Dedifferentiated amniotic fluid mesenchymal stem cell (primary cell): ENCODE results near the gene EHF.

Source experiments
- DNase-seq: peaks from one replicate; pipeline ENCODE4 v3.0.0-alpha.2; 2016; ENCODE audit errors: extremely low spot score

Gene EHF

DNA sequence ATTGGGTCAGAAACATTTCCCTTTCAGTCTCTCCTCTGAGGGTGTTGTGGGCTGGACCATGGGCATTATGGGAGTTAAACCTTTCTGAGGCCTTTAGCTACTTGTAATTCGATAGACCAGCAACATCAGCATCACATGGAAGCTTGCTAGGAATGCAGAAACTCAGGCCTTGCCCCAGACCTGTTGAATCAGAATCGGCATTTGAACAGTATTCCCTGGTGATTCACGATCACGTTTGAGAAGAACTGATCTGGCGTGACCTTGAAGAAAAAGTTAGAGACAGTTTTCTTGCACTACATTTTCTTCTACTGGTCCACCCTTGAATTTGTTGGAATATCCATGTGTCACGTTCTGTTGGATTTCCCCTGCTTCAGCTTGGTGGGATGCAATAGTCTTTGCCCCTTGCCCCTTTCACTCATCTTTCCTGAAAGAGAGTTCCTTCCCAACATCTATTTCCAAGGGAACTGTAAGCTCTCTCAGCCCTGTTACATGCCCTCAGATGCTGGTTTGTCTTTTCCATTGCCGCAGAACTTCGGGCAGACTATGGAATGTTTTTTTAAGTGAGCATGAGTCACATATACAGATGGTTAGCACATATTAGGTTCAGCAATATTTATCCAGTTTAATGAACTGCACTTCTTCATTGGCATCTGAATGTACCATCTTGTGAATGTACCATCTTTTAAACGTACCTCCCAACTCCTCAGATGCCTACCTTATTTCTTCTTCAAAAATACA is 23.9 kb downstream of the EHF start:
- DNase-seq: peak; percentile 74

DNA sequence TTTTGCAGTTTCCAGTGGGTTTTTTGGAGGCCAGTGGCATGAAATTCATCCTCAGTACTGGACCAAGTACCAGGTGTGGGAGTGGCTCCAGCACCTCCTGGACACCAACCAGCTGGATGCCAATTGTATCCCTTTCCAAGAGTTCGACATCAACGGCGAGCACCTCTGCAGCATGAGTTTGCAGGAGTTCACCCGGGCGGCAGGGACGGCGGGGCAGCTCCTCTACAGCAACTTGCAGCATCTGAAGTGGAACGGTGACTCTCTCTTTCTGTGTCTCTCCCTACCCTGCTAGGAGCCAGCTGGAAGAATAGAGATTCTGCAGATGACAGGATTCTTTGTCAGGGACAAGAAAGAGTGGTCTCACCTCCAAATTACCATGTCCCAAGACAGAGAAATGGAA is 25.5 kb downstream of the EHF start:
- DNase-seq: no peak

DNA sequence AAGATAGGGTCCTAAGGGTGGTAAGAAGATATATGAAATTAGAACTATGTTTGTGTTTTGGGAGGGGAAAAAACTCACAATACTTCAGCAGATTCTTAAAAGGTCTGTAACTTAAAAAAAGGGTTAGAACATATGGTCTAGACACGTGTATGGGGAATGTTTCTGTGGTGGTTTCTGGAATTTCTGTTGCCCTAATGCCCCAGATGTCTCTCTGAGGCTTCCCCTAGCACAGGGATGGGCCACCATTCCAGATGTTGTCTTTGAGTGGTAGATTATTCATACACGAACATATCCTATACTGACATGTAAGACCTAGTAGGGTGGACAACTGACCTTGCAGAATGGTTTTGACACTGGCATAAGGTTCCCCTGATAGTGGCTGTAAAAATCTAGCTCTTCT is 26.2 kb downstream of the EHF start:
- DNase-seq: no peak

DNA sequence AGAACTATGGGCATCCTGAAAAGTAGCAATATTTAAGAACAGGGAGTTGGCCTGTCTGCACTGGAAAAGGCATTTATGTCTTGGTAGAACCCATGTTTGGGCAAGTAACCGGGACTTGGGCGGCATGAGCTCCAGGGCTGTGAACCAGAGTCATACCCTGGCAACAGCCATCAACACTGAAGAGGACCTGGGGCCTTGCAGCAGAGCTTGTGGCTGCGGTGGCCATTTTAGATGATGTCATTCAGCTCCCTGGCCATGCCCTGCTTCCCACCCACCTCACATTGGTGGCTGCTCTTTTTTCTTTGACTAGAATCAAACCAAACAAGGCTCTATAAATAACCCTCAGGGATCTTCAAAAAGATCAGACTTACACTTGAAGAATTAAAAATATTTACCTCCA is 26.6 kb downstream of the EHF start:
- no peak for DNase-seq

DNA sequence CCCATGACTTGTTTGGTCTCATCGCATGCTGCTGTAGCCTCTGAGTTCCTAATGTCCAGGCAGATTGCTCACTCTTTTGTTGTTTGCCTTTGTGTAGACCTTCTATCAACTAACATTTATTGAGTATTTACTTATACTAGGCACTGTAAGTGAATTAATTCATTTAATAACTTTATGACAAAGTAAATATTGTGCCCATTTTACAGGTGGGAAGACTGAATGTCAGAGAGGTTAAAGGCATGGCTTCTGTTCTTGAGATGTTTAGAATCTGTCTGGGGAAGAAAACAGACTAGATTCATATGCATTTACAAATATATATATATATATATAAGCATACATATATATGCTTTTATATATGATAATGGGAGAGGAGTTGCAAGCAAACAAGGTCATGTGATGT is 27.1 kb downstream of the EHF start:
- no peak for DNase-seq

DNA sequence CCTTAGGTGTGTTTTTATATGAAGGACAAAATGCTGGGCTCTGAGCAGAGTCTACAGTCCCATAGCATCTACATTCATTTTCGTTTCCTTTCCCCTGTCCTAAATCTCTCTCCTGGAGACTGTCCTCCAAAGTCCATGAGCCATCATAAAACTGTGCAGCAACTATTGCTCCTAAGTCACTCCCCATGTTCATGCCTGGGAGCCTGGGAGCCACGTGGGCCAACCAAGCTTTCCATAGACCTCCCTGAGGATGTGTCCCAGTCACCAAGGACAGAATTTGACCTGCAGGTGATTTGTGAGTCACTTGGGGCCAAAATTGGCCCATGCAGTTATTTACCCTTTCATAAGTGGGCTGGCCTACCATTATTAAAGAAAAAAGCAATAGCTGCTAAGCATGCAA is 28.7 kb downstream of the EHF start:
- no peak for DNase-seq

DNA sequence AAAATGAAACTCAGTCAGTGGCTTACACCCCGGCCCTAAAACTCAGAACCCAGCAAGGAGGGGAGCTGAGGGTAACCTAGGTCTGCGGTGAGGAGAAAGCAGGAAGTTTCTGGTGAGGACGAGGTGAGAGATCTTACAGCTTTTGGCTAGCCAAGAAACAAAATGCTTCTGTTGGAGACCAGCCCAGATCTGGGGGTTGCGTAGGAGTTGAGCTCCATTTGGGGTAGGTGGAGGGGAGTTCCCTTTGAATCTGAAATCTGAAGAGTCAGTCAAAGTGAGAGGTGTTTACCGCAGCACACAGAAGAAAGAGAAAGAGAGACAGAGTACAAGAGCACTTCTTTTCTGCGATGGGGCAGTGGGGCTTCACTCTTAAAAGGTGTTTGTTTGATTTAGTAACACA is 29.6 kb downstream of the EHF start:
- no peak for DNase-seq

DNA sequence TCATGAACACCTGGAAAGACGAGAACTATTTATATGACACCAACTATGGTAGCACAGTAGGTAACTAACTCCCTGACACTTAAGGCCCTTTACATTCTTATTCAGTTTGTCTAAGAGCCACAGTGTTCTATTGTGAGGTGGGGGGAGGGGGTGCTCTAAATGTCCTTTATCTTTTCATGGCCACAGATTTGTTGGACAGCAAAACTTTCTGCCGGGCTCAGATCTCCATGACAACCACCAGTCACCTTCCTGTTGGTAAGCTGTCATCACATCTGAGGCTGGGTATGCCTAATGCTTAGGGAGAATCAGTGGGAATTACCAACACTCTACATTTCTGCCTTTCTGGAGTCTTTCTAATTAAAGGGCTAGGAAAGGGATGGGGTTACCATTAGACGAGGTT is 30.7 kb downstream of the EHF start:
- DNase-seq: no peak

DNA sequence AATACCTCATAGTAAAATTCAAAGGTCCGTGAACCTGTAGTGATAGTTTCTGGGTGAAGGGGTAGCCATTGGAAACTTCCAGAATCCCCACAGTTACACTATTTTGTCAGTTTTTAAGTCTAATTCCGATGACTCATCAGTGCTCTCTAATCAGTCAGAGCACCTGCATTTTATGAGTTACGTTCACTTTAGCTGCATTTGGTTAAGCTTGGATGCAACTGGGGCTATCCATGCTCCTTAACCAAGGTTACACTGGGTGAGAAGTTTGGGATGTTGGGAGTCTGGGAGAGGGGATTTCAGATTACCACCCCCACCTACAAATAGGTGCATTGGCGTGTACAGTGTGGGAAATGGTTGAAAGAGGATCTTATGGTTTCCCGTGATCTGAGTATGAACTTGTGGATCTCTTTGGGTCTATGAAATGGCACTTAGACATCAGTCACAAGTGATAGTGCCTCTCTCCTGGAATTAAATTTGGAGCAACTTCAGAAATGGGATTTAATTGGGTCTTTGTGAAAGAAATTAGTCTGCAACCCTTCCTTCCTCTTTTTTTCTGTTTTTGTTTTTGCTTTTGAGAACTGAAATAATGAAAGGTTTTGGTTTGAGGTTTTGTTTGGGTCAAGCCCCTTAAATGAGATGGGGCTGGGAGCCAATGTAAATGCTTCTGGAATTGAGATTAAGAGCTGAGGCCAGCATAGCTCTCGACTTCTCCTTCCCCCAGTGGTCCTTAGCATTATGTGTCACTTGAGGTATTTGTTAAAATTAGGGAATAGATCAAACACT is 31.5 kb downstream of the EHF start:
- DNase-seq: no peak

DNA sequence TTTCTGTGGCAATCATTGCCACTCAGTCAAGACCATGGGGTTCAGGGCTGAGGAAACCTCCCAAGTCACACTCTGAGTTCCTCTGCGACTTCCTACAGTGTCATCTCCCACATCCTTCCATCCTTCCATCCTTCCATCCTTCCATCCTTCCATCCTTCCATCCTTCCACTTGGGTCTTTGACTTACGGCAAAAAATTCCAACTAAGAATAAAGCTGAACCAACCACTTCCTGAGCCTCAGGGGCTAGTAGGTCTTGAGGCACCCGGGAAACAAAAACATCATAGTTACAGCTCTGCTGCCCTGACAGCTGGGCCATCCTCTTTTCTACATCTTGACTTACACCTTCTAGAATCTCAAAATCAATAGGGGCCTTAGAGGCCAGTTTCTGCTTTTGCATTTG is 32.1 kb downstream of the EHF start:
- no peak for DNase-seq

DNA sequence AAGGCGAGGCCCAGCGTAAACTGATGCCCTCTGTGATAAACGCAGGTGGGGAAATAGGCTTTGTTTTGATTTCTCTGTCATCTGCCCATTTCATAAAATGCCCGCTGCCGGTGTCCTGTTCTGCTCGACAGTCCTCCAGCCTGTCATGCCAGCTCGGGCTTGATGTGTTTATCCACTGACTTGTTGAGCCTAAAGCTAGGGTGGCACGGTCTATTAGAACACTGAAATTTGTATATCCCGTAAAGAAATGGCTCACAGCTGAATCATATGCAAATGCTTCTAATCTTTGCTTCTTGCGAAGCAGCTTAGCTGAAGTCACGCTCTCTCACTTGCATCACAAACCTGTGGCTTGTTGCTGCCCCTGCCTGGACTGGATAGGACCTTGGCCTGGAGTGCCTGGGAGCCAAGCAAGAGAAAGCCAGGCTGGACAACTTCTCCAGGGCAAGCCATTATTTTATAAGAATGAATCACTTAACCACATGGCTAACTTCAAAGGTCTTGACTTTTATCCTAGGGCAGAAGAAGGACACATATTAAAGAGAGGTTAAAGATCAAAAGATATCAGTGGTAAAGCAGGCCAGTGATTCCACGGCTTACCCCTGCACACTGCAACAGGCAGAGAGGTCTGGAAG is 33.1 kb downstream of the EHF start:
- DNase-seq: peak; percentile 89

DNA sequence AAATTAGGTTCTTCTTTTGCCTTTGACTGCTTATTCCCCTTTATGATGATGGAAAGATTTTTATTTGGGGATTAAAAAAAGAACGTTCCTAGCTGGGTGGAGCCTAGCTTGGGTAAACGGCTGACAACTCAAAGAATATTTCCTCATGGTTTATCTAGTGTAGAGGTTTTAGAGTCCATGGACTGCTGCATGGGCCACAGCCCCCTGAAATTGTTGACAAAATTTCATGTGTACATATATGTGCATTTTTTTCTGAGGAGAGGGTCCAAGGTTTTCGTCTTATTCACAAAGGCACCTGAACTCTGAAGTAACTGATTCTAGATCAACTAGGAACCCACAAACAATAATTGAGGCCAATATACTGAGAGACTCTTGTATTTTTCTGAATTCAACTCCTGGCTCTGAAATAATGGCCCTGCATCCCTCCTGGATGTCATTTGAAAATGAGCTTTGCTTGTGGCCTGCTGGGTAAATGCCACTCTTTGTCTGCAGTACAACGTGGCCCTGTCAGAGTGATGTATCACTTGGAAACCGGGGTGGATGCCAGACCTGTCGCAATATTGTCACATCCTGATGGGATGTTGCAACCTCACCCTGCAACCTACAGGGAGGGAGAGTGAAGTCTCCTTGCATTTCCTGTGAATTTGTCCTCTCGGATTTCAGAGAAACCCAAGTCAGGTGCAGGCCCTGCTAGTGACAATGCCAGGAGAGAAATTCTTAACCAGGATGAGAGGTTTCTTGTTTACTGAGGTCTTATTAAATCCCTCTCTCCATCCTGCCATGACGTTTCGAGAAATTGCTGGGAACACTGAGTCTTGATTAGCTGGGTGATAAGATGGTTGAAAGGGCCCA is 33.8 kb downstream of the EHF start:
- DNase-seq: peak; percentile 37

DNA sequence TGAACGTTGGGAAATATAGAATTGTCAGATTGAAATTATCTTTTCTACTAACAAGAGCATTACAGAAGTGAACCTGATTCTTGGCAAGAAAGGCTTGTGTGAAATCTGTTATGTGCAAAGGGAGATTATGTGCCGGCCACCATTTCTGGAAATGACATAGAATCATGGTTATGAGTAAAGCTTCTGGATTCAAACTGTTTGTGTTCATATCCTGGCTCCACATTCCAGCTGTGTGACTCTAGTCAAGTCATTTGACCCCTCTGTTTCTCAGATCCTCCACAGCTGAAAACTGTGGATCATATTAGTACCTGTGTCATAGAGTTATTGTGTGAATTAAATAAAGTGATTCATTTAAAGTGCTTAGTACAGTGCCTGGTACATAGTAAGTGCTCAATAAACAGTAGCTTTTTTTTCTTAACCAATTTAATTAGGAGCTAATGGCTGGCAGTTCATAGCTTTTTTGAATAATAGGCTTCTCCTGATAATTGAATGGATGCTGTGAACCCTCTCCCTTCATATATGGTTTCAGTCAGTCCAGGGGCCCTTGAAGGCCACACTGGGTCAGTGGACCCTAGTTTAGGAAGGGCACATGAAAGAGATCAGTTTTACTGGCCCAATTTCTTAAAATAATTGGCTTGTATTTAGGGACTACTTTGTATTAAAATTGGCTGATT is 34.6 kb downstream of the EHF start:
- DNase-seq: no peak

DNA sequence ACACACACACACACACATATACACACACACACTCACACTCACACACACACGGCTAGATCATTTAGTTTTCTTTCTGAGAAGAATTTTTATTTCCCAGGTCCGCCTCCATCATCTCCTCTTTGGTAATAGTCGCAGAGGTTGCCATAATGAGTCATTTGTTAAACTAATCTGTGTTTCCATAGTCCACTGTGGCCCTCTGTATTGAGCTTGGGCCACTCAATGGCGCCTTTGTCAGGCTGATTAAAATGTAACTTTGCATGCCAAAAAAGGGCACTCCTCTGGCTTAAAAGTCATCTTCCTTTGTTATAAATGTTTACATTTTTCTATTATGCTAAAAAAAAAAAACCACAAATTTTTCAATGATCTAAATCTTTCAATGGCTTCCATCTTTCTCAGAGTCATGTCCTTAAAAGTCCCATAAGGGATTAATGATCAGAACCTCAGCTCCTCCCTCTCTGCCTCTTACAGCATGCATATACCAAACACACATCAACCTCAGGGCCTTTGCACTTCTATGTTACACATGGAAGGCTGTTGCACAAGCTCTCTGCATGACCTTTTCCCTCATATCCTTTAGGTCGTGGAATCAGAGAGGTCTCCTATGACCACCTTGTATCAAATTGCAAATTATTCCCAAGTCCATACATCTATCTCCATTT is 35.3 kb downstream of the EHF start:
- DNase-seq: no peak

DNA sequence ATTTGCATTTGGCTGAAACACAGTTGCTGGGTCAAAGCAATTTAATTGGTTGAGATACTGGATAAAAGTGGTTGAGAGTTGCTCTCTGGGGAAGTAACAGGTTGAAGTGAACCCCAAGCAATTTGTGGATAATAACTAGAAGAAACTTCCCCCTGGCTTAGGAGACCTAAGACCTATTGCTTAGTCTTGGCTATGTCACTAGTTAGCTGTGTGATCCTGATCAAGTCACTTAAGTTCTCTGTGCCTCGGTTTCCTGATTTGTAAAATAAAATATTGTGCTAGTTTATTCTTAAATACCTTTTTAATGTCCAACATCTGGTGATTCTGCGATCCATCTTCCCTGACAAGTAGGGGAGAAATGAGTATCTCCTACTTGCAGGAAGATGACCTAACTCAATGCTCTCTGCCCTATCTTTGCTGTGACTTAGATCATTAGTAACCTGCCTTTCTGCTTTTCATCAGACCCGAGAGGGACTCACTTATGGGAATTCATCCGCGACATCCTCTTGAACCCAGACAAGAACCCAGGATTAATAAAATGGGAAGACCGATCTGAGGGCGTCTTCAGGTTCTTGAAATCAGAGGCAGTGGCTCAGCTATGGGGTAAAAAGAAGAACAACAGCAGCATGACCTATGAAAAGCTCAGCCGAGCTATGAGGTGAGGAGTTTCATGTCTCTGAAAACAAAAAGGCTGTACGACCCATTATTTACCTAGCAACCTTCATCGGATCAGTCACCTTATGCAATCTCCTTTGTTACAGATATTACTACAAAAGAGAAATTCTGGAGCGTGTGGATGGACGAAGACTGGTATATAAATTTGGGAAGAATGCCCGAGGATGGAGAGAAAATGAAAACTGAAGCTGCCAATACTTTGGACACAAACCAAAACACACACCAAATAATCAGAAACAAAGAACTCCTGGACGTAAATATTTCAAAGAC is 37.5 kb downstream of the EHF start:
- no peak for DNase-seq

DNA sequence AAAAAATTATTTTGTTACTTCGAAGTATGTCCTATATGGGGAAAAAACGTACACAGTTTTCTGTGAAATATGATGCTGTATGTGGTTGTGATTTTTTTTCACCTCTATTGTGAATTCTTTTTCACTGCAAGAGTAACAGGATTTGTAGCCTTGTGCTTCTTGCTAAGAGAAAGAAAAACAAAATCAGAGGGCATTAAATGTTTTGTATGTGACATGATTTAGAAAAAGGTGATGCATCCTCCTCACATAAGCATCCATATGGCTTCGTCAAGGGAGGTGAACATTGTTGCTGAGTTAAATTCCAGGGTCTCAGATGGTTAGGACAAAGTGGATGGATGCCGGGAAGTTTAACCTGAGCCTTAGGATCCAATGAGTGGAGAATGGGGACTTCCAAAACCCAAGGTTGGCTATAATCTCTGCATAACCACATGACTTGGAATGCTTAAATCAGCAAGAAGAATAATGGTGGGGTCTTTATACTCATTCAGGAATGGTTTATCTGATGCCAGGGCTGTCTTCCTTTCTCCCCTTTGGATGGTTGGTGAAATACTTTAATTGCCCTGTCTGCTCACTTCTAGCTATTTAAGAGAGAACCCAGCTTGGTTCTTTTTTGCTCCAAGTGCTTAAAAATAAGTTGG is 38.3 kb downstream of the EHF start:
- no peak for DNase-seq

DNA sequence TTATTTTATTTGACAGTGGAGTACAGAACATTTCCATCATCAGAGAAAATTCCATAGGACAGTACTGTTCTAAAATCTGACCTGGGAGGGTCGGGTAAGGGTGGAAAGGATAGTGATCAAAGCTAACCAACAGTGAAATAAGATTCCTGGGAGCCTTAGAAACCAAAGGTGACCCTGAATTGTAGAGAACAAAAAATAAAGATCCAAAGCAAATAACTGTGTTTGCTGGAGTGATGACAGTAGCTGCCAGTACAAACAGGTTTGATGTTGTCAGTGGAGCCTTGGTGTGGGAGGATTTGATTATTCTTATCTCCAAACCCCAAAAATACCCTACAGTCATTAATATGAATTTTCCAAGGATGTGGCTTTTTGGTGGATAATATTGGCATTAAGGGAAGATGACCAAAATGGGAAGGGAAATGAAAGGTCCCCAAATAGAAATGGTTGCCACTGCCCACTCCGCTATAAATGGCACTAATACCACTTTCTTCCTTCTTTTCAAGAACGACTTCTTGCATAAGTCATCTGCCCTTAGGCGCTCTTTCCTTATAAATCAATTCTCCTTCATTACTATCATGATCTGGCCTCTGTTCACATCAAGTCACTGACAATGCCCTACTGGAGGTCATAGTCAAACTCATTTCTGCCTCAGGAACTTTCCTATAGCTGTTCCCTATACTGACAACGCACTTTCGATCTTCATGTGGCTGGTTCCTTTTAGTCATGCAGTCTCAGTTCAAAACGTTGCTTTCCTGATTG is 44.4 kb downstream of the EHF start:
- DNase-seq: no peak

DNA sequence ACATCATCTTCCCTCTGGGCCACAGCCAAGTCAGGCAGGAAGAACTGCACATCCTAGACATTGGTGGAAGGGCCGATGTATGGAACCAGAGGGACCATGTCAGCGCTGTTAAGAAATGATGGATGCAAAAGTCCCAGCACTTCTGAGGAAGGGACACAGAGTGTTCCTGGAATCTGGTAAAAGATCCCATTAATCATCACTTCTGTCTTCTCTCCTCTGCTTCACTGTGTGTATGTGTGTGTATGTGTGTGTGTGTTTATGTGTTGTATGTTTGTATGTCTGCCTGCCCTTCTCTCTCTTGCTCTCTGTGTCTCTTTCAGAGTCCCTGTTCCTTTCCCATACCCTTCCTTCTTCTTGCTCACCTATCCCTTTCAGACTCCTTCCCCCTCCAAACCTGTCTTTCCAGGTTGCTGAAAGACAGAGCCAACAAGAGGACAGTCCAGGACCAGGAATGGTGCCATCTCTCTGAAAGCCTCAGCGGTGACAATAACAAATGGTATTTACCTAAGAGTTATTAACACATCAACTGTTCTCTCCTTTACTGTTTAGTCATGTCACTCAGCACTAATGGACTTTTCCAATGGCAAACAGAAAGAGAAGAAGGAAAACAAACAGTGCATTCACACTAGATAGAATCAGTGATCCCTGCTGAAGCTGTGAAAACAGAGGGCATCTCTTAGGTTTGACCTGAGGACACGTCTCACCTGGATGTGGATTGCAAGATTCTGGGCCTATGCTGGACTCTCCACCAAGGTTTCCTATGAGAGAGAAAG is 47.1 kb downstream of the EHF start:
- DNase-seq: no peak
